HepG2 (cell line): Measurements from ENCODE around the gene SPATS2. TPM values are rescaled to one million over a fixed set of nuclear protein-coding genes. Genes with fewer than 3 reads are reported as not detected.

Experiments used
- AGO2 ChIP-seq: fragments of 200-400 bp; formaldehyde crosslinking; optimal IDR thresholded peaks from 2 replicates; pipeline ENCODE3; 2017; ENCODE audit warnings: mild to moderate bottlenecking, low read depth, low read length, moderate library complexity
- CHCHD3 ChIP-seq: sonication (generic); formaldehyde crosslinking; IDR thresholded peaks from 2 replicates; pipeline ENCODE4 v1.8.0; 2022; ENCODE audit warnings: mild to moderate bottlenecking, missing genetic modification reagents, moderate library complexity
- HNRNPLL ChIP-seq: fragments of 200-400 bp; formaldehyde crosslinking; IDR thresholded peaks from 2 replicates; pipeline ENCODE4 v1.6.1; 2017; ENCODE audit warnings: mild to moderate bottlenecking, low read depth, low read length; ENCODE audit not compliant: poor library complexity, severe bottlenecking
- MED13 ChIP-seq: sonication (generic); formaldehyde crosslinking; IDR thresholded peaks from 2 replicates; pipeline ENCODE4 v1.5.0; 2020; ENCODE audit warnings: missing genetic modification reagents
- NBN ChIP-seq: fragments of 450-650 bp; conservative IDR thresholded peaks from 2 replicates; pipeline ENCODE4 v1.6.1; 2017
- NR2F2 ChIP-seq: IDR thresholded peaks from 2 replicates; pipeline ENCODE4 v1.6.1; 2012; ENCODE audit warnings: low read depth, inconsistent platforms, borderline replicate concordance
- PHF21A ChIP-seq: sonication (generic); formaldehyde crosslinking; IDR thresholded peaks from 2 replicates; pipeline ENCODE4 v1.5.0; 2020; ENCODE audit warnings: mild to moderate bottlenecking, missing genetic modification reagents
- RCOR2 ChIP-seq: IDR thresholded peaks from 2 replicates; pipeline ENCODE4 v1.6.1; 2016; ENCODE audit warnings: missing biosample characterization, missing genetic modification reagents
- SKI ChIP-seq: fragments of 450-650 bp; IDR thresholded peaks from one replicate; pipeline ENCODE4 v1.6.1; 2018; ENCODE audit warnings: mild to moderate bottlenecking; ENCODE audit not compliant: partially characterized antibody
- SP5 ChIP-seq: IDR thresholded peaks from 2 replicates; pipeline ENCODE4 v1.6.1; 2016; ENCODE audit warnings: low read depth, borderline replicate concordance
- SRSF1 ChIP-seq: fragments of 200-400 bp; formaldehyde crosslinking; optimal IDR thresholded peaks from 2 replicates; pipeline ENCODE3; 2017; ENCODE audit warnings: mild to moderate bottlenecking, low read depth, low read length, moderate library complexity
- TBX3 ChIP-seq: fragments of 450-650 bp; IDR thresholded peaks from 2 replicates; pipeline ENCODE4 v1.6.1; 2017; ENCODE audit warnings: antibody characterized with exemption, mild to moderate bottlenecking, inconsistent platforms, borderline replicate concordance
- YEATS4 ChIP-seq: sonication (generic); formaldehyde crosslinking; IDR thresholded peaks from 2 replicates; pipeline ENCODE4 v1.4.0; 2020; ENCODE audit warnings: missing genetic modification reagents, borderline replicate concordance
- ZIK1 ChIP-seq: sonication (generic); formaldehyde crosslinking; IDR thresholded peaks from 2 replicates; pipeline ENCODE4 v1.5.0; 2020; ENCODE audit warnings: mild to moderate bottlenecking, low read depth, missing genetic modification reagents, borderline replicate concordance
- ZNF205 ChIP-seq: IDR thresholded peaks from 2 replicates; pipeline ENCODE4 v1.6.1; 2018; ENCODE audit warnings: missing biosample characterization, missing genetic modification reagents
- ZNF326 ChIP-seq: sonication (generic); formaldehyde crosslinking; IDR thresholded peaks from 2 replicates; pipeline ENCODE4 v1.4.0; 2020; ENCODE audit warnings: missing genetic modification reagents, borderline replicate concordance
- ZNF589 ChIP-seq: sonication (generic); formaldehyde crosslinking; conservative IDR thresholded peaks from 2 replicates; pipeline ENCODE4 v1.8.0; 2022; ENCODE audit warnings: mild to moderate bottlenecking, moderate library complexity, missing genetic modification reagents
- ZNF652 ChIP-seq: IDR thresholded peaks from 2 replicates; pipeline ENCODE4 v1.6.1; 2016; ENCODE audit warnings: low read depth, borderline replicate concordance
- ZNF672 ChIP-seq: sonication (generic); formaldehyde crosslinking; IDR thresholded peaks from 2 replicates; pipeline ENCODE4 v1.8.1; 2022; ENCODE audit warnings: missing genetic modification reagents
- ZNF691 ChIP-seq: sonication (generic); formaldehyde crosslinking; IDR thresholded peaks from 2 replicates; pipeline ENCODE4 v1.4.0; 2020; ENCODE audit warnings: missing genetic modification reagents, low read depth, mild to moderate bottlenecking, borderline replicate concordance
- ZNF740 ChIP-seq: sonication (generic); formaldehyde crosslinking; IDR thresholded peaks from 2 replicates; pipeline ENCODE4 v1.4.0; 2020; ENCODE audit warnings: missing genetic modification reagents
- ZXDC ChIP-seq: sonication (generic); formaldehyde crosslinking; IDR thresholded peaks from 2 replicates; pipeline ENCODE4 v1.5.0; 2020; ENCODE audit warnings: mild to moderate bottlenecking, missing genetic modification reagents
- polyA plus RNA-seq, 8 experiments: library from polyadenylated mRNA; depleted of rRNA in 3 of 8; stranded (reverse) in 7 of 8; unstranded in 1 of 8; fragments of >200 nt; fragmentation: Illumina TruSeq in 4 of 8; extraction: Trizol in 4 of 8; gene quantifications; 2 replicates each; pipeline versions ENCODE4 v1.2.1 to v1.2.3, GENCODE V29; 2011 to 2016; ENCODE audit warnings: low read depth in 4 of 8, missing spikeins in 1 of 8, mixed read lengths in 1 of 8; ENCODE audit not compliant: insufficient read depth in 1 of 8
- total RNA-seq, 5 experiments: library from RNA; depleted of rRNA; stranded (reverse); fragments of >200 nt; fragmentation: Illumina TruSeq; extraction: Trizol; gene quantifications; 2 replicates each; pipeline ENCODE4 v1.2.3, GENCODE V29; 2016; ENCODE audit warnings: low read depth in 1 of 5
- TF ChIP-seq, protein P1 (sequence below): sonication (generic); formaldehyde crosslinking; IDR thresholded peaks from 2 replicates; pipeline ENCODE4 v1.5.0; 2020; ENCODE audit warnings: mild to moderate bottlenecking, missing genetic modification reagents, borderline replicate concordance
- TF ChIP-seq, protein P2 (sequence below): sonication (generic); formaldehyde crosslinking; IDR thresholded peaks from 2 replicates; pipeline ENCODE4 v1.8.0; 2022; ENCODE audit warnings: mild to moderate bottlenecking, missing genetic modification reagents, moderate library complexity

Gene SPATS2
- total and polyA plus RNA-seq, 2 of the 13 experiments (the other 11 are each of a cell fraction or from before 2014, with no cell fraction given), result 19.3 to 28.1 TPM

DNA sequence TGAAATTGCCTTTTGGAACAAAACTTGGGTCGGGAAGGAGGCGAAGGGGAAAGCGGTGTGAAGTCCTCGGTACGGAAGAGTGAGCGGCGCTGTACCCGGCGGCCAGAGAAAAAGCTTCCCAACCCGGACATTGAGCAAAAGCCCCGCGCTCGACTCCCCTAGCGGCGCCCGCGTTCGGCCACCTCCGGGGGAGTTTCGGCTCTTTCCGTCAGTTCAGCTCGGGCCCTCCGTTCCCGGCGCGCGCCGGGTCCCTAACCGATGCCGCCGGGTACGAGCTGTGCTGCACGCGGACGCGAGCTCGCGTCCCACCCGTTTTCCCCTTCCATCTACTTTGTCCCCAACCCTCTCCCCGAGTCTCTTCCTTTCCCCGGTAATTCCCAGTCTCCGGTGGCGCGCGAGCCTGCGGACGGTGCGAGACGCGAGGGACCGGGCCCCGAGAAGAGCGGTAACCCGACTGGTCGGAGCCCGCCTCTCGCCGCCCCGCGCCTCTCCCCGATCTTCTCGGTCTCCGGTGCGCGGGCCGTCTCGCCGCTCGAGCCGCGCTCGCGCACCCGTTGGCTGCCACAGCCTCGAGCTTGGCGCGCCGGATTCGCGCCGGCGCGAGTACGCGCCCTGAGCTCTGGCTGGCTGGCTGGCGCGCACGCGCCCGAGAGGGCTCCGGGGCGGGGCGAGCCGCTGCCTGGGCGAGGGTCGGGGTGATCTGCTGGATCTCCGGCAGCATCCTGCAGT is 446 bp upstream of the SPATS2 start (continued):
- TF ChIP-seq, protein P1, sequence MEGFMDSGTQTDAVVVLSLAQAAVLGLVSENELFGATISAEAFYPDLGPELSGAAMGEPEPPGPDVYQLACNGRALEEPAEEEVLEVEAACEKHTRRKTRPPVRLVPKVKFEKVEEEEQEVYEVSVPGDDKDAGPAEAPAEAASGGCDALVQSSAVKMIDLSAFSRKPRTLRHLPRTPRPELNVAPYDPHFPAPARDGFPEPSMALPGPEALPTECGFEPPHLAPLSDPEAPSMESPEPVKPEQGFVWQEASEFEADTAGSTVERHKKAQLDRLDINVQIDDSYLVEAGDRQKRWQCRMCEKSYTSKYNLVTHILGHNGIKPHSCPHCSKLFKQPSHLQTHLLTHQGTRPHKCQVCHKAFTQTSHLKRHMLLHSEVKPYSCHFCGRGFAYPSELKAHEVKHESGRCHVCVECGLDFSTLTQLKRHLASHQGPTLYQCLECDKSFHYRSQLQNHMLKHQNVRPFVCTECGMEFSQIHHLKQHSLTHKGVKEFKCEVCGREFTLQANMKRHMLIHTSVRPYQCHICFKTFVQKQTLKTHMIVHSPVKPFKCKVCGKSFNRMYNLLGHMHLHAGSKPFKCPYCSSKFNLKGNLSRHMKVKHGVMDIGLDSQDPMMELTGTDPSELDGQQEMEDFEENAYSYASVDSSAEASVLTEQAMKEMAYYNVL (CRISPR knock-in tag), result peak; percentile 18; the same call in 1 of the 2 replicates
- TF ChIP-seq HNRNPLL, result peak; percentile 89
- 0 out of 2 replicates have a peak, but pooled peaks have one; percentile 48 for TF ChIP-seq ZNF589
- no peak for TF ChIP-seq NBN
- TF ChIP-seq AGO2, result peak; percentile 90
- TF ChIP-seq ZNF672, result no peak
- TF ChIP-seq ZNF740 (CRISPR knock-in tag), result peak; percentile 39; the same call in 1 of the 2 replicates
- TF ChIP-seq NR2F2, result peak; percentile 3; the same call in 1 of the 2 replicates
- peak; percentile 63; the same call in 1 of the 2 replicates for TF ChIP-seq PHF21A (CRISPR knock-in tag)
- no peak for TF ChIP-seq TBX3
- peak; percentile 69 for TF ChIP-seq SKI
- TF ChIP-seq ZXDC (CRISPR knock-in tag), result peak; percentile 27; the same call in 1 of the 2 replicates
- TF ChIP-seq ZNF205 (CRISPR knock-in tag), result no peak
- peak; percentile 86 for TF ChIP-seq ZNF691 (CRISPR knock-in tag)
- peak; percentile 41; the same call in 1 of the 2 replicates for TF ChIP-seq MED13 (CRISPR knock-in tag)
- TF ChIP-seq, protein P2, sequence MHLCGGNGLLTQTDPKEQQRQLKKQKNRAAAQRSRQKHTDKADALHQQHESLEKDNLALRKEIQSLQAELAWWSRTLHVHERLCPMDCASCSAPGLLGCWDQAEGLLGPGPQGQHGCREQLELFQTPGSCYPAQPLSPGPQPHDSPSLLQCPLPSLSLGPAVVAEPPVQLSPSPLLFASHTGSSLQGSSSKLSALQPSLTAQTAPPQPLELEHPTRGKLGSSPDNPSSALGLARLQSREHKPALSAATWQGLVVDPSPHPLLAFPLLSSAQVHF (CRISPR knock-in tag), result peak; percentile 61; the same call in 1 of the 2 replicates
- no peak for TF ChIP-seq RCOR2
- TF ChIP-seq CHCHD3 (CRISPR knock-in tag), result no peak
- TF ChIP-seq ZIK1 (CRISPR knock-in tag), result peak; percentile 21; the same call in 1 of the 2 replicates
- no peak for TF ChIP-seq ZNF652 (CRISPR knock-in tag)
- TF ChIP-seq ZNF326 (CRISPR knock-in tag), result no peak
- peak; percentile 48 for TF ChIP-seq SRSF1
- TF ChIP-seq SP5, result no peak
- TF ChIP-seq YEATS4, result peak; percentile 70; the same call in 1 of the 2 replicates
